ENCODE data around the gene MYLK. TPM values are rescaled to one million over a fixed set of nuclear protein-coding genes. Genes with fewer than 3 reads are reported as not detected.
A peak's percentile ranks its signal among the peaks of the same experiment; 100 is the strongest.

The MYLK gene
- total and polyA plus RNA-seq, 2 of the 4 experiments (the other 2 are of a cell fraction), result 299 to 484 TPM

GRCh38 chr3:123883111-123883510 lies 1.0 kb downstream of the MYLK start:
- H2AFZ ChIP-seq (replicated peaks; ENCODE audit: low read length, poor library complexity), result no peak overlapping the region
- no TSS peak for BruUV-seq (replicated peaks)

More at GRCh38 chr3:123883111-123883510, 1.0 kb downstream of the MYLK start:
- peaks cover 31% of the 10 kb centered on the region for H3K9me1 ChIP-seq (ENCODE audit: insufficient read depth, low read length)
- H4K8ac ChIP-seq (ENCODE audit: low read depth in 2 of 2, low read length in 2 of 2), result peak overlapping the region; percentile 48 to 81
- peak overlapping the region; percentile 58 for H2BK120ac ChIP-seq (ENCODE audit: low read depth, low read length)
- H3K9me3 ChIP-seq (ENCODE audit: control insufficient read depth, insufficient read depth, low read length), result no peaks in the 10 kb centered on the region
- H3K9ac ChIP-seq (ENCODE audit: low read depth, low read length), result peak overlapping the region; percentile 90
- peak overlapping the region; percentile 84; the same call in 1 of the 2 replicates for H2AK5ac ChIP-seq (ENCODE audit: low read depth, low read length)
- peak overlapping the region; percentile 80 for H3K4ac ChIP-seq (ENCODE audit: low read depth, low read length)
- H2BK5ac ChIP-seq (ENCODE audit: low read depth, low read length, poor library complexity, severe bottlenecking), result peak overlapping the region; percentile 33
- H3K27me3 ChIP-seq (ENCODE audit: control insufficient read depth, insufficient read depth, low read length), result no peaks in the 10 kb centered on the region
- H3K4me2 ChIP-seq (ENCODE audit: low read depth, low read length), result peak overlapping the region; percentile 86
- H4K20me1 ChIP-seq (ENCODE audit: insufficient read depth, low read length), result peaks cover 28% of the 10 kb centered on the region
- intact Hi-C loops (cut with micrococcal nuclease) (loop anchor here (5.0 kb wide), 3 partner anchors 101 to 156 kb away; no protein-coding TSS in a partner anchor), dilution Hi-C loops (cut with HindIII; ENCODE audit: low sequenced_read_pairs, unreplicated experiment) (no loop called here), in situ Hi-C loops (cut with MboI; ENCODE audit: low sequenced_read_pairs) (no loop called here)
- no peak overlapping the region; the same call in 1 of the 2 replicates for H4K5ac ChIP-seq (ENCODE audit: low read depth, low read length)
- WGBS, 2 experiments (ENCODE audit: extremely low coverage in 2 of 2, insufficient read length in 1 of 2), result 82% methylated on average over 2 of the region's 4 CpGs; no CpG with 5 or more reads in 1 of the 2 experiments
- peak overlapping the region; percentile 29; the same call in 1 of the 3 replicates for H2BK15ac ChIP-seq (ENCODE audit: low read depth, low read length)
- ATAC-seq (ENCODE audit: low read depth) (no peak), DNase-seq (no peak)
- peaks cover 19% of the 10 kb centered on the region for H3K4me1 ChIP-seq (ENCODE audit: control insufficient read depth, insufficient read depth, low read length)
- H4K91ac ChIP-seq (ENCODE audit: insufficient read depth, low read depth, low read length), result peak overlapping the region; percentile 91
- H3K27ac ChIP-seq (ENCODE audit: insufficient read depth, low read length), result no peak overlapping the region; the same call in 1 of the 2 replicates
- peak overlapping the region; percentile 63 for H3K4me3 ChIP-seq (ENCODE audit: insufficient read depth, low read depth, low read length)
- ChIA-PET POLR2A (ENCODE audit: unreplicated experiment) (interaction anchor here (0.6 to 1.5 kb wide), 2 partner anchors 95 to 142 kb away, joined by 4 to 6 read pairs; no protein-coding TSS in a partner anchor), CTCF (interaction anchor here (0.5 kb wide), 1 partner anchor 22 kb away, joined by 3 read pairs; no protein-coding TSS in a partner anchor)
- peak overlapping the region; percentile 78; the same call in 1 of the 2 replicates for H3K56ac ChIP-seq (ENCODE audit: extremely low read depth, insufficient read depth, low read length)
- TF ChIP-seq RFX5 (IDR thresholded peaks at IDR 0.05; ENCODE audit: low read depth, low read length) (no peak), CHD1 (IDR thresholded peaks at IDR 0.05; ENCODE audit: low read depth, low read length) (no peak), FOS (IDR thresholded peaks at IDR 0.05; ENCODE audit: low read depth, low read length) (no peak), RAD21 (IDR thresholded peaks at IDR 0.05; ENCODE audit: low read length) (no peak), SMC3 (IDR thresholded peaks at IDR 0.05; ENCODE audit: low read depth, low read length) (no peak), RCOR1 (IDR thresholded peaks at IDR 0.05; ENCODE audit: insufficient replicate concordance, low read length) (no peak), NFE2L2 (IDR thresholded peaks at IDR 0.05; ENCODE audit: low read depth, low read length) (no peak), MAFK (IDR thresholded peaks at IDR 0.05; ENCODE audit: low read depth, low read length) (no peak), ELK1 (IDR thresholded peaks at IDR 0.05; ENCODE audit: borderline replicate concordance, low read depth, low read length) (no peak)
- H3K36me3 ChIP-seq (ENCODE audit: control insufficient read depth, insufficient read depth, low read length), result peaks cover 22% of the 10 kb centered on the region
- peak overlapping the region; percentile 10; the same call in 1 of the 2 replicates for H2BK20ac ChIP-seq (ENCODE audit: low read depth, low read length)
- peak overlapping the region; percentile 95 for H2AK9ac ChIP-seq (replicated peaks; ENCODE audit: low read depth, low read length, poor library complexity)
- H3K23ac ChIP-seq (ENCODE audit: low read depth, low read length), result peak overlapping the region; percentile 93
- peaks cover 38 to 58% of the 10 kb centered on the region in 2 experiments for H3K79me1 ChIP-seq (ENCODE audit: low read depth in 1 of 2, low read length in 2 of 2)
- peak overlapping the region; percentile 44; the same call in 1 of the 2 replicates for H3K18ac ChIP-seq (ENCODE audit: low read depth, low read length)
- peak overlapping the region; percentile 97 for H3K14ac ChIP-seq (replicated peaks; ENCODE audit: low read depth, low read length)

All from IMR-90 (cell line).